T-helper 1 cell (primary cell): Measurements from ENCODE around the gene SMURF1.

ENCODE experiments used
- DNase-seq, 5 donors: peaks; one replicate each; pipeline ENCODE4 v3.0.0-alpha.2; 2012 to 2020

The SMURF1 gene

GRCh38 chr7:99096124-99096887, 47.6 kb downstream of the SMURF1 start:
- DNase-seq = no peak

DNA sequence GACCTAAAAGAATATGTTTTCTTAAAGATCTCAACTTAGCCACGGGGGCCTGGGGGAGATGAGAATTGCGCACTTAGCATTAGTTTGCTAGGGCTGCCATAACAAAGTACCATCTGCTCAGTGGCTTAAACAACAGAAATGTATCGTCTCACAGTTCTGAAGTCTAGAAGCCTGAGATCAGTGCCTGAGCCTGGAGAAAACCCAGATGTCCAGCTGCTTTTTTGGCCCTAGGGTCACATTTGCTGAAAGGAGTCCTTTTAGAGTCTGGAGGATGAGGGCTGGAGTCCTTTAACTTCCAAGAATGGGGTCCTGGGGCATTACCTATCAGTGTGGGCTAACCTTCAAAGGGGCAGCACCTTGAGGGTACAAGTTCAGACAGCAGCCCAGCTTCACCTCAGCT, 48.2 kb downstream of the SMURF1 start:
- DNase-seq = no peak

- DNase-seq = no peak
These were observed 49.5 kb downstream of the SMURF1 start for GRCh38 chr7:99094401-99094800.

GRCh38 chr7:99092064-99092720, 51.7 kb downstream of the SMURF1 start:
- DNase-seq = no peak

DNA sequence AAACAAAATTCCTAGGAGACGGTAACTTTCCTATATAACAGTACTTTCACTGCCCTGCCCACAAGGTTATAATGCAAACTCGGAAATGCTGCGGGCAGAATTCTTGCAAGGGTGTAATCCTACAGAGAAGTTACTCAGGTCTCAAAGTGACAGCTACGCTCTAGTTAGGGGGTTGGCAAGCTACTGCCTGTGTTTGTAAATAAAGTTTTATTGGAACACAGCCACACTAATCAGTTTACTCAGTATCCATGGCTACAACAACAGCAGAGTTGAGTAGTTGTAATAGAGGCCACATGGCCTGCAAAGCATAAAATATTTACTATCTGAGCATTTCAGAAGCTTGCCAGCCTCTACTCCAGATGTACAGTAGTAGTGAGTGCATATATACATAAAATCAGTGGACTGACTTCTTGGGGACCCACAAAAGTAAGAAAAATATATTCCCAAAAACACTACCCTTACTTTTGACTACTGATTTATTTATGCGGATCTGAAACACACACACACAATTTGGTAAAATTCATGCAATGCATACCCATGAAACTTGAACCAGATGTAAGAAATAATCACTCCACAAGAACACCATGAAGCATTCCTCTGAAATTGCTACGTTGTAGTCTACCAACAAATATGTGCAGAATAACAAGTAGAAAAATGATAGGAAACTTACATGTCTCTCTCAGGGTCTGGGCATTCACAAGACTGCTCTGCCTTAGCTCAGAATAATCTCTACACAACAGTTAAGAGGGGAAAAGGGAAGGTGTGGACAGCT, 53.0 kb downstream of the SMURF1 start:
- no peak for DNase-seq

DNA sequence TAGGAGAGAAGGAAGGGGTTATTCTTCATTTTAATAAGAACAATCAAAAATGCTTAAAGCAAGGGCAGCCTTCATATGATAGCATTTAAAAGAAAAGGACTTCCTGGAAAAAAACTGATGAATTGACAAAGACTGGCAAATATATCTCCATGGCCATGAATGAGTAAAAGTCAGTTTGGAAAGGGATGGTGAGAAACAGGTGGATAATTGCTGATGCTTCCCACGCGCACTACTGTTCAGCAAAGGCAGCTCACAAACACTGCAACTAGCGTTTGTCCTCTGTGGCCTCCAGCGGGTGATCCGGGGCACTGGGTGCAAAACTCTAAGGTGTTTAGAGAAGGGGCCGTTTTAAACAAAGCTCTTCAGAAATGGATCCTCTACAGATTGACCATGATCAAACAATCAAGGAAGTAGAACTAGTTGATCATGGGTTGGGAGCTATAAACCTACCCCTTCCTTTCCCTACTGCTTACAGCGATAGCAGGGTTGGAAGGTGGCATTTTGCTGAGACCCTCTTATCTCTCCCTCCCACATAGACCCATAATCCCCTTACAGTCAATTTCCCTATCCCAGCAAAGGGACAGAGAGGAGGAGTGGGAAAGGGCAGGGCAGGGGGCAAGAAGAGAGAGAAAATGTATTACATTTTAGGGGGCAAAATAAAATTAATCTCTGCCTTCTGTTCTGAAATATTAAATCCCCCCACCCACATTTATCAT, 53.8 kb downstream of the SMURF1 start:
- DNase-seq = no peak

- DNase-seq = no peak
These were observed 57.0 kb downstream of the SMURF1 start for GRCh38 chr7:99086944-99087343.

- DNase-seq = no peak
These were observed 57.4 kb downstream of the SMURF1 start for GRCh38 chr7:99086532-99086931.

DNA sequence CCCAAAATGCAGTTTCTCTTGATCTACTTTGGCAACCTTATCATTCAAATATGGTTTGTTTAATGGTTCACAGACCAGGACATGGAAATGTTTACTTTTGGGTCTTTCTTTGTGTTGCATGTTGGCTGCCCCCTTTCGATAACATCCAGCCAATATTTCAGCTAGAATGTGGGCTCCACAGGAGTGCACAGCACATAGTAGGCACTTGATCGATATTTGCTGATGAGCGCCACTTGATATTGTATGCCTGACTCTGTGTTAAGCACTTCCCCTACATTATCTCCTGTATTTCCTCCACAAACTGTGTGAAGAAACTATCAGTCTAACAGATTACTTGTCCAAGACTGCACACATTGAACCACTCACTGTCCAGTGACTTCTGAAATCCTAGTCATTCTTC, 60.2 kb downstream of the SMURF1 start:
- no peak for DNase-seq

GRCh38 chr7:99083068-99083651, 60.7 kb downstream of the SMURF1 start:
- no peak for DNase-seq

DNA sequence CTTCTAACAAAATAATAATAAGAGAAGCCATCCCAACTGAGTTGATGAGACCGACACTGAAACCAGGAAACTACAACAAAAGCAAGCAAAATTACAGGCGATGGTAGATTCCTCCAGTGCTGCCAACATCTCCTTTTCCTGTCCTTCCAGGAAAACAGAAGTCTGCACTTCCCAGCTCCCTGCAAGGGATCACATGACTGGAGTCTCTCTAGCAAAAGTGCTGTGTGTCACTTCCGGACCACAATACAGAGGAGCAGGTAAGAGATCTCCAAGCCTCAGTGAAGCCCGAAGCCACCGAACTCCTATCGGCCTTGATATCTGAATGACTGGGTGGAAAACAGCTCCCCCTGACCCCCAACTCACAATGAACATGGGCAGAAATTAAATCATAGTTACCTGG, 63.2 kb downstream of the SMURF1 start:
- DNase-seq = no peak

GRCh38 chr7:99079104-99079503, 64.8 kb downstream of the SMURF1 start:
- peak in 1 of 5 donors; percentile 11 for DNase-seq

DNA sequence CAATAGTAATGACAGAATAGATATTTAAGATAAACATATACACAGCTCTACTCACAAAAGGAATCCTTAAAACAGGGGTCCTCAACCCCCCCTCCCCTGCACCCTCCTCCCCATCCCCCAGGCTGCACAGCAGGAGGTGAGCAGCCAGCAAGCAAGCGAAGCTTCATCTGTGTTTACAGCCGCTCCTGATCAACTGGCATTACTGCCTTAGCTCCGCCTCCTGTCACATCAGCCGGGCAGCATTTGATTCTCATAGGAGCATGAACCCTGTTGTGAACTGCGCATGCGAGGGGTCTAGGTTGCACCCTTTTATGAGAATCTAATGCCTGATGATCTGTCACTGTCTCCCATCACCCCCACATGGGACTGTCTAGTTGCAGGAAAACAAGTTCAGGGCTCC, 65.5 kb downstream of the SMURF1 start:
- DNase-seq = no peak

DNA sequence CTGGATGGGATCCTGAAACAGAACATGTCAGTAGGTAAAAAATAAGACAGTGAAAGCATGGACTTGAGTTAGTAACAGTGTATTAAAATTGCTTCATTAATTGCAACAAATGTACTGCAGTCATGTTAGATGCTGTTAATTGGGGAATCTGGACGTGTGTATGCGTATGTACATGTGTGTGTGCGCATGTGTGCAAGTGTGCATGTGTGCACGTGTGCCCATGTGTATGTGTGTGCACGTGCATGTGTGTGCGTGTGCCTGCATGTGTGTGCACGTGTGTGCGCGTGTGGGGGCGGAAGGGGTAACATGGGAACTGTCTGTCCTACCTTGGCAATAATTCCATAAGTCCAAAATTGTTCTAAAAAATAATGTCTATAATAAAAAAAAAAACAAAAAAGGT, 67.3 kb downstream of the SMURF1 start:
- DNase-seq = no peak

DNA sequence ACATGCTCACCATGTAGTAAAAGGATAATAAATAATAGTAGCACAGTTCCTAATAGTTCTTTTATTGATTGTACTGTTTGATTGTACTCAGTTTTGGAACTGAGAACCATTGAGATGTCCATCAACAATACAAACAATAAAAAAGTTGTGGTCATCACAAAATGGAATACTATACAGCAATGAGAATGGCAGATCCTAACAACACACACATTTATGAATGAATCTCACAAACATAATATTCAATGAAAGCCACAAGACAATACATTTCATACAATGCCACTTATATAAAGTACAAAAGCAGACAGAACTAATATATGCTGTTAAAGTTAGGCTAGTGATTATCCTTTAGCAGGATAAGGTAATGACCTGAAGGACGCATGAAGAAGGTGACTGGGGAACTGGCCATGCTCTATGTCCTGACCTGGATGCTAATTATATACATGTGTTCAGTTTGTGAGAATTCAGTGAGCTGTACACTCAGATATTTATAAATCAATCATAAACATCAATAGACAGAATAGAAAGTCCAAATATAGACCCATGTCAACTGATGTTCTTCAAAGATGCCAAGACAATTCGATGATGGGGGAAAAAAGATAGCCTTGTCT, 70.0 kb downstream of the SMURF1 start:
- no peak for DNase-seq

DNA sequence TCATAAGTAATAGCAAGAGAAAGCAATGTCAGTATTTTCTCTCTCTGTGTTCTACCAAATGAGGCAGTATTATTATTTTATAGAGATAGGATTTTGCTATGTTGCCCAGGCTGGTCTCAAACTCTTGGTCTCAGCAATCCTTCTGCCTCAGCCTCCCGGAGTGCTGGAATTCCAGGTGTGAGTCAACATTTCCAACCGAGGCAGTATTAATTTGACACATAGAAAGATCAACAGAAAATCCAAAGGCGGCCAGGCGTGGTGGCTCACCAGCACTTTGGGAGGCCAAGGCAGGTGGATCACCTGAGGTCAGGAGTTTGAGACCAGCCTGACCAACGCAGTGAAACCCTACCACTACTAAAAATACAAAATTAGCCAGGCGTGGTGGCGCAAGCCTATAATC, 71.8 kb downstream of the SMURF1 start:
- no peak for DNase-seq

DNA sequence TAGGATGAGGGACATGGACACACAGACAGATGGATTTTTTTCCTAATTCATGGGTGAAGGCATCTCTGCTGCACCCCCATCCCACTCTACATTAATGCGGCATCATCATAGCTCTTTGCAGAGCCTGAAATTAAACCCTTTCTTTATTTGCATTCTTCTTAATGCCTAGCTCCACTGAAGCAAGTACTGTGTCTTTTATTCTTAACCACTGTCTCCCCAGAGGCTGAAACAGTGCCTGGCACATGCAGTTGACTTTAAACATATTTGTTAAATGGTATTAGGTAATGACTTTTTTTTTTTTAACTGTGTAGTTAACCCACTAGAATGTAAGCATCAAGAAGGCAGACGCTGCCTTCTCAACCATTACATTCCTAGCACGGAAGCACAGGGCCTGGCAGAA, 73.5 kb downstream of the SMURF1 start:
- DNase-seq = no peak

- no peak for DNase-seq
These were observed 82.7 kb downstream of the SMURF1 start for GRCh38 chr7:99061001-99061776.

DNA sequence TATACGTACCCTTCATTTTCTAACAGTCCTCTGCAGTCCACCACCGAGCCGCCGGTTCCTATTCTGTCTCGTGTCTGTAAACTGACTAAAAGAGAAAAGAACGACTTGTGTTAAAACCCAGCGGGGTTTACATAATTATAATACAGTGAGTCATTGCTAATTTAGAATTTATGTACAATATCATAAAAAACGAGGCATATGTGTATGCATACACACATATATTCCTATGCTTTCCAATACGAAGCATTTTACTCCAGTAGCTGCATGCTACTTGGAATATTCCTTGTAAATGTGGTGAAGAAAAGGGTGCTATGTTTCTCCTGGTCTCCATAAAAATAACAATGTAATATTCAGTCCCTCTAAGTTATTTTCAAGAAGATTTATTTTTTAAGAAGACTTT, 89.1 kb downstream of the SMURF1 start:
- DNase-seq = no peak

DNA sequence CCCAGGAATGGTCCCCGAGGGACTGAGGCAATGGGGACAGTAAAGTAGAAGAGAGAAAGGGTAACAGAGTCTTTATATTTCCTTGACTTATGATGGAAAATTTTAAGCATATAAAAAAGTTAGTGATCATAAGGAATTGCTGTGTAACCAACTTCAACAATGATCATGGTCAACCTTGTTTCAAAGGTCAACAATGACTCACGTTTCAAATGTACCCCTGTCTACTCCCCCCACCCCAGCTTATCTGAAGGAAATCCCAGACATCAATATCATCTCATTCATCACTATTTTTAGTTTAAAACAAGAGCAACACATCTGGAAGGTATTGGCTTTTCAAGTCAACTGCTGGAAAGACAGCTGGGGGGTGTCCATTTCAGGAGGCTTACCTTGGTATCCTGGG, 92.9 kb downstream of the SMURF1 start:
- DNase-seq = no peak

DNA sequence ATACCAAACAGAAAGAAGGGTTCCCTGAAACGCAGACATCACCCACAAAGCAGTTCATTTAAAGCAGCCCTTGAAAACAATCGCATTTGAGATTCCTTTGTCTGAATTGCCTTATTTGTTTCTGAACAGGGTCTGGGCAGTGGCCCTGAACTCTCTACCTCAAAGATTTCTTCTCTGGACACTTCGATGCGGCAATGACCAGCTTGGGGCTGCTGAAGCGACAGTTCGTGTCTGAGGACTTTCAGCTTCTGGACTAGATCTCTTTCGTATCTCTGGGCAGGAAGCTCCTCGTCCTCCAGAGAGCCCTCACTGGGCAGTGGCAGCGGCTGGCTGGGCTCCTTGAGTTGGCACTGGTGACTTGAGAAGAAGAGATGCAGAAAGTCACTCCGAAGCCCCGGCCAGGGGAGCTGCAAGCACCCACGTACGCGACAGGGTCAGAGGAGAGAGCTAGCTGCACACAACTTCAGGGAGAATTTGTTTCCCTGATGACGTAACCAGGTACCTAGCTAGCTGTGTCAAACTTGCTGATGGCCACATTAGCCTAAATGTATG, 96.3 kb downstream of the SMURF1 start:
- no peak for DNase-seq
